GM15510 (cell line): ENCODE data around the gene SYNJ2.

Experiments
- POLR2A ChIP-seq: IDR thresholded peaks from 3 replicates; pipeline ENCODE4 v1.6.1; 2011; ENCODE audit warnings: borderline replicate concordance; ENCODE audit not compliant: insufficient read length; ENCODE audit errors: extremely low read depth

Gene SYNJ2

DNA sequence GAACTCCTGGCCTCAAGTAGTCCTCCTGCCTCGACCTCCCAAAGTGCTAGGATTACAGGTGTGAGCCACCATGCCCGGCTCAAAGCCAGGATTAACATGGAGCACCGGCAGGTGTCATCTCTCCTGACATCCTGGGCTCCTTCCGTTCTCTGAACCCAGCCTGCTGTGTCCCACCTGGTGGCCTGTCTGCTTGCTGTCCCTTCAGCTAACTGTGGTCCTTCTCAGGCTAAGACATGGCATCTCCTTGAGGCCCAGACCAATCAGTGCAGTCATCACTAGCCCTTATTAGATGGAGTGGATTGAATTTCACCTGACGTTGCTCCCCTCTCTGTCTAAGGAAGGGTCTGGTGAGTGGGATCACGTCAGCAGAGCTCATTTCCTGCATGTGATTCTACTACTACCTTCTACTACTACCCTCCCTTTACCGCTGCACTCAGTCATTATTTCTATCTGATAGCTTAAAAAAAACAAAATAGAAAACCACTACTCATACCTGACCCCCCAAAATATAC lies 28.0 kb upstream of the SYNJ2 start:
- no peak for TF ChIP-seq POLR2A

- TF ChIP-seq POLR2A, result no peak
These were observed 27.2 kb upstream of the SYNJ2 start for GRCh38 chr6:157954150-157955117.

GRCh38 chr6:157955675-157956074 lies 26.0 kb upstream of the SYNJ2 start:
- no peak for TF ChIP-seq POLR2A

DNA sequence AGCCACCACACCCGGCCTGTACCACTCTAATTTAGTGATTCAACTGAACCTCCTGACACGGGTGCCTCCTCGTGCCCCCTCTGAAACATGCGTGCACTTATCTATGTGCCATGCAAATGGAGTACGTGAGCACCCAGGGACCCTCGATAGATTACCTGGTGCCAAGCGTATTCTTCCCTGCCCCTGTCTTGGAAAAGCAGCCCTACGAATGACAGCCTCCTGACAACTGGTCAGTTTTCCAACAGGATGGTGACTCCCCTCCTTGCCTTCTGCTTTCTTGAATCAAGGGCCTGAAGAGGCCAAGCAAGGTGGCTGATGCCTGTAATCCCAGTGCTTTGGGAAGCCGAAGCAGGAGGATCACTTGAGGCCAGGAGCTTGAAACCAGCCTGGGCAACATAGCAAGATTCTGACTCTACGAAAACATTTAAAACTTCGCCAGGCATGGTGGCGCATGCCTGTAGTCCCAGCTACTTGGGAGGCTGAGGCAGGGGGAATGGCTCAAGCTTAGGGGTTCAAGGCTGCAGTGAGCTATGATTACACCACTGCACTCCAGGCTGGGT lies 25.4 kb upstream of the SYNJ2 start:
- TF ChIP-seq POLR2A, result no peak

DNA sequence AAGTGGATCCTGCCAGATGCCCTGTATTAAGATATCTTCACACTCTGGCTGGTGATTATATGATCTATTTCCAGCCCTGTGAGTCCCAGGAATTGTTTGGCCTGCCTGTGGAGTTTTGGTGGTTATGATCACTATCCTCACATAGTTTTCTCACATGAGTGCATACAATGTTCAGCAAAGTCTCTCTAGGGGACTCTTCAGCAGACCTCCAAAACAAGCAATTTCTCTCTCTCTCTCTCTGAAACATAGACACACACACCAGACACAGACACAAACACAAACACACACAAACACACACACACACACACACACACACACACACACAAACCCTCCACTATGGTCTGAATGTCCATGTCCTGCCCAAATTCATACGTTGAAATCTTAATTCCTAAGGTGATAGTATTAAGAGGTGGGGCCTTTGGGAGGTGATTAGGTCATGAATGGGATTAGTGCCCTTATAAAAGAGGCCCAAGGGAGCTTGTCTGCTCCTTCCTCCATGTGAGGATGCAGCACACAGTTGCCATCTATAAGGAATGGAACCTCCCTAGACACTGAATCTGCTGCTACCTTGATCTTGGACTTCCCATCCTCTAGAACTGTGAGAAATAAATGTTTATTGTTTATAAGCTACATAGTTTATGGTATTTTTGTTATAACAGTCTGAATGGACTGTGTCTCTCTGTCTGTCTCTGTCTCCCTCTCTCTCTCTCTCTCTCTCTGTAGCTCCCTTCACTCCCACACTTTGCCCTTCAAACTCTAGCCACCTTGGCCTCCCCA lies 22.0 kb upstream of the SYNJ2 start:
- no peak for TF ChIP-seq POLR2A

DNA sequence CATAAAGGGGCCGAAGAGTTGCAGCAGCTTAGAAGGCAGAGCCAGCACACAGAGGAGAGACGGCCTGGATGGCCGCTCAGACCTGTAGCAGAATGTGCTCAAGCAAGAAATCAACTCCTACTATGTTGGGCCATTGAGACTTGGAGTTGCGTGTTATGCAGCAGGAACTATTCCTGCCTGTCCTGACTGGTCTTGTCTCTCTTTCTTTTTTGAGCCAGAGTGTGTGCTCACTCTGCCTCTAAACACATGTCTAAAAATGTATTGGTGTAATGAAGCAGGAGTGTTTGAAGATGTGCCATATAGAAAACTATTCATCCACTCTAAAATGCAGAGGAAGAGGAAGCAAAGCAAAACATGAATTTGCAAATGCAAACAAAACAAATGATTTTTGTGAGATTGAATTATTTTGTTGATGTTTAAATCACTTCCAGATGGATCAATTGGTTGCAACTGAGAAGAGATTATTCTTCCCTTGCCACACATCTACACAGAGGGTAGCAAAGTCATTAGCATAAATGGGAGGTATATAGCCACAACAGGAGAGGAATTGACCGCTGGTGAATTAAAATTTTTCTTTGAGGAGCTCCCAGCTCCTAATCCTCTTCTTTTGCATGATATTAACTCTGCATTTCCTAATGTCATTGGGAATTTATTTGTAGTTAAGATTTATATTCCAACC lies 20.4 kb upstream of the SYNJ2 start:
- no peak for TF ChIP-seq POLR2A

- TF ChIP-seq POLR2A, result no peak
These were observed 19.7 kb upstream of the SYNJ2 start for GRCh38 chr6:157961832-157962575.

DNA sequence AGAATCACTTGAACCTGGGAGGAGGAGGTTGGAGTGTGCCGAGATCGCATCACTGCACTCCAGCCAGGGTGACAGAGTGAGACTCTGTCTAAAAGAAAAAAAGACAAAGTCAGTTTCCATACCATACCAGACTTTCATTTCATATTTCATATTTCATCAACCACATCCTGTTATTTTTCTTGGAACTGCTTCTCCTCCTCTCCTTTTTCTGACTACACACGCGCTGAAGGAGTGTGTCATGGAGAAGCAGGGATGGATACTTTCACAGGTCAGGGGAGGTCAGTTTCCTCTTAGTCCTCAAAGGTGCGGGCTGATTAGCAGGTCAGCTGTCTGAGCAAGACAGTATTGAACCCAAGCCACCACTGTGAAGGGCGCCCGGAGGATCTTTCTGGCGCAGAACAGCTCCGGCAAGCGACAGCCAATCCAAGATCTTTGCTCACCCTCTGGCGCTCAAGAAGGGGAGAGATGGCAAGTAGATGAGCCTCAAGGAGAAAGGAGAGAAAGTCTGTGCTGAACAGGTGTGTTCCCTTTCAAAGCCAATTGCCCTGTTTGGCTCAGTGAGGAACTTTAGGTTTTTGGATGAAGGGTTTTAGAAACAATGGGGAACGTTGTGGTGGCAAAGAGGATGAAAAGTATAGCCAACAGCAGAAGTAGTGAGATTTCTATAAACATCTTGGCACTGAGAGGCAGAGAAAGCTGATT lies 18.9 kb upstream of the SYNJ2 start:
- TF ChIP-seq POLR2A, result no peak

GRCh38 chr6:157964100-157964499 lies 17.6 kb upstream of the SYNJ2 start:
- no peak for TF ChIP-seq POLR2A

DNA sequence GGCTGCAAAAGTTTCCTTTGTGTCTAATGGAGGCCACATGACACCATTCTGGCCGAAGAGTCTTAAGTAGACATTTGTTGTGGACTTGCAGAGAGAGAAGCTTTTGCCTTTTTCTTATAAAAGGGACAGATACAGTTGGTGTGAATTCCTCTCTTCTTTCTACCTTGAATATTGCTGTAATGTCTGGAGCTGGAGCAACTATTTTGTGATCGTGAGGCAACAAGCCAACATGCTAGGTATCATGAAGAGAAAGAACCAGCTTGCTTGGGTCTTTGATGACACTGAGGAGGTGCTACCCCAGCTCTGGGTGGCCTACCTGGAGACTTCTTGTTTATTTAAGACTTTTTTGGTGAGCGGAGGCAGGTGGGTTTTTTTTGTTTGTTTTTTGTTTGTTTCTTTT lies 16.3 kb upstream of the SYNJ2 start:
- TF ChIP-seq POLR2A, result no peak

- TF ChIP-seq POLR2A, result no peak
These were observed 15.1 kb upstream of the SYNJ2 start for GRCh38 chr6:157966589-157966977.

- TF ChIP-seq POLR2A, result no peak
These were observed 14.6 kb upstream of the SYNJ2 start for GRCh38 chr6:157967020-157967419.

DNA sequence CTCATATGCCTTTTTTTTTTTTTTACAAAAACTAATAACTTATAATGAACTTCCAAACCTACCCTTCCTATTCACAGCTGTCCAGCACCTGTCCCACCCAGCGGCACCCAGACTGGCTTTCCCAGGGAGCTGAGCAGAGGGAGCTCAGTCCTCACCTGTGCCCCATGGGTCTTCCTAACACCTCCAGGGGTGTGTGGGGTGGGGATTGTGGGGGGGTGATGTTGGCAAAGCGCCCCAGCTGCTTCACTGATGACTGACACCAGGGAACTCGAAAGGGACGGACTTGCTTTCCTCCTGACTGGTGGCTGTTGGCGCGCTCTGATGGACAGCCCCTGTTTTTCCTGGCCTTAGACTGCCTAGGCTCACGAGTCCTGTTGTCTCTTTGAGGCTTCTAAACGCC lies 14.2 kb upstream of the SYNJ2 start:
- no peak for TF ChIP-seq POLR2A

DNA sequence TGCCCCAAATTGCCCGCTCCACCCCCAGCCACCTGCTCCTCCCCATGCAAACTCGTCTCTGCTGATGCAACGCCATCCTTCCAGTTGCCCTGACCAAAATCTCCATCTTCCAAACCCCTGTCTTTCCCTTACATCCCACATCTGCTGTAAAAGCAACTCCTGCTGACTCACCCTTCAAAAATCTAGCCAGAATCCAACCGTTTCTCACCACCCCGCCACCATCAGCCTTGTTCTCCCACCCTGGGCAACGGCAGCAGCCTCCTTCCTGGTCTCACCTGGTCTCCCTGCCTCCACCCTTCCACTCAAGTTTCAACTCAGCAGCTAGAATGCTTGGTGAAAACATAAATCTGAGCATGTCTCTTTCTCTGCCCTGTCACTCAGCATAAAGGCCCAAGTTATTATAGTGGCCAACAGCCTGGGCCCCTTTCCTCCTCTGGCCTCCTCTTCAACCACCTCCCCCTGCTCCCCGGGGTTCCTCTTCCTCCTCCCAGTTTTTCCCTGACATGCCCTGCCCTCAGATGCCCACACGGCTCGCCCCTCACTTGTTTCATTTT lies 7.2 kb upstream of the SYNJ2 start:
- no peak for TF ChIP-seq POLR2A

GRCh38 chr6:157974967-157975366 lies 6.7 kb upstream of the SYNJ2 start:
- TF ChIP-seq POLR2A, result no peak
